Mesenteric fat pad (tissue), 1 donor: ENCODE results near the gene KCNAB3. TPM values are rescaled to one million over a fixed set of nuclear protein-coding genes. Genes with fewer than 3 reads are reported as not detected.

Experiments used
- DNase-seq: peaks from one replicate; pipeline ENCODE4 v3.0.0-alpha.2; 2020; ENCODE audit warnings: low spot score
- total RNA-seq: library from RNA; stranded (reverse); fragmentation: NEBNext Ultra II Directional; extraction: Animal tissue kit (Norgen Biotek cat#: 25700); gene quantifications from one replicate; pipeline ENCODE4 v1.2.1, GENCODE V29; 2021
- donor health status: DM: yes; HTN: yes; CAD: no.

KCNAB3 gene
- total RNA-seq, 1 donor from 2014 or later: 1.3 TPM

- no peak for DNase-seq
These were observed 48.2 kb downstream of the KCNAB3 start for GRCh38 chr17:7881276-7882054.

- DNase-seq: no peak
These were observed 49.4 kb downstream of the KCNAB3 start for GRCh38 chr17:7880076-7880868.

DNA sequence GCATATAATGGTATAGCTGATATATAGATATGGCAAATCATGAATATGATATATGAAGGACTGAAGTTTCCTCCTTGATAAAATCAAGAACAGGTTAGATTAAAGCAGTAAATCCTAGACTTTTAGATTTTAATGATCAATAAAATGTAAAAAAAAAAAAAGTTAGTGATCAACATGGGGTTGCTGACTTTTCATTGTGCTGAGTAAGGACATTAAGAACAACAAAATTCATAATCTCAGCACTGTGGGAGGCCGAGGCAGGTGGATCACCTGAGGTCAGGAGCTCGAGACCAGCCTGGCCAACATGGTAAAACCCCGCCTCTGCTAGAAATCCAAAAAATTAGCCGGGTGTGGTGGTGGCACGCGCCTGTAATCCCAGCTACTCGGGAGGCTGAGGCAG, 51.4 kb downstream of the KCNAB3 start:
- DNase-seq: no peak

- no peak for DNase-seq
These were observed 53.8 kb downstream of the KCNAB3 start for GRCh38 chr17:7875804-7876370.

DNA sequence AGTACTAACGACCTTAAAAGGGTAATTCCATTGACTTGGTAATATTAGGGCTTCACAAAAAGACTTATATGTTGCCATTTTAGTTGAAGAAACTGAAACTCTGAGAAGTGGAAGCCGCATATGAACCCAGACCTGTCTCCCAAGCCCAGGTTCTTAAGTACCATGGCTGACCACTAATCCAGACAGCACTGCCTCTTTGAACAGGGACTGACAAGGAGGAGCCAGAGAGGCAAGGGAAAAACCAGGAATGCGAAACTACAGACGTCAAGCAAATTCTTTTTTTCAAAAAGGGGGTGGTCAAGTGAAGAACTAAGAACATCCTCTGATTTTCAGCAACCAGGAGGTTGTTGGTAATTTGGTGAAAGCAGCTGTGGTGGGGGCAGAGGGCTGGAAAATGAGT, 56.6 kb downstream of the KCNAB3 start:
- no peak for DNase-seq

Other genes starting within 250 kb of the KCNAB3 start
- 42.3 TPM for gene TP53, start 242.4 kb downstream of the KCNAB3 start, total RNA-seq
- 4.9 TPM for gene WRAP53, start 241.4 kb downstream of the KCNAB3 start, total RNA-seq
- gene EFNB3, start 224.7 kb downstream of the KCNAB3 start, total RNA-seq: 0.58 TPM
- gene DNAH2, start 212.1 kb downstream of the KCNAB3 start, total RNA-seq: 0.26 TPM
- gene KDM6B, start 95.6 kb downstream of the KCNAB3 start, total RNA-seq: 92.5 TPM
- 34.2 TPM for gene TMEM88, start 74.8 kb downstream of the KCNAB3 start, total RNA-seq
- gene NAA38, start 72.3 kb downstream of the KCNAB3 start, total RNA-seq: 68.3 TPM
- 16.7 TPM for gene CYB5D1, start 71.9 kb downstream of the KCNAB3 start, total RNA-seq
- 40.9 TPM for gene CHD3, start 41.1 kb downstream of the KCNAB3 start, total RNA-seq
- 0.80 TPM for gene RNF227, start 13.6 kb downstream of the KCNAB3 start, total RNA-seq
- gene TRAPPC1, start 2.1 kb upstream of the KCNAB3 start, total RNA-seq: 97.5 TPM
- 17.5 TPM for gene CNTROB, start 2.4 kb upstream of the KCNAB3 start, total RNA-seq
- not detected for gene GUCY2D, start 72.8 kb upstream of the KCNAB3 start, total RNA-seq
- gene ALOX15B, start 109.2 kb upstream of the KCNAB3 start, total RNA-seq: 2.9 TPM
- gene ALOX12B, start 157.9 kb upstream of the KCNAB3 start, total RNA-seq: not detected
- not detected for gene ALOXE3, start 188.7 kb upstream of the KCNAB3 start, total RNA-seq
- gene HES7, start 194.2 kb upstream of the KCNAB3 start, total RNA-seq: not detected
- 316 TPM for gene PER1, start 222.5 kb upstream of the KCNAB3 start, total RNA-seq
- gene VAMP2, start 233.1 kb upstream of the KCNAB3 start, total RNA-seq: 52.4 TPM
- 16.3 TPM for gene TMEM107, start 246.5 kb upstream of the KCNAB3 start, total RNA-seq